A549 (cell line): ENCODE data around the gene SRSF4. TPM values are rescaled to one million over a fixed set of nuclear protein-coding genes. Genes with fewer than 3 reads are reported as not detected.

Experiments used
- ATAC-seq, 2 experiments: fragments of 200-7000 bp in 1 of 2; fragments of >200 bp in 1 of 2; cut with Nextera tagmentation in 1 of 2; cut with Tn5 transposase in 1 of 2; 3 replicates each; pipeline versions ENCODE4 v1.8.0 to v1.9.1; 2018 to 2020; ENCODE audit warnings: mild to moderate bottlenecking in 1 of 2, moderate library complexity in 1 of 2
- CTCF ChIA-PET: fragments of 300-600 bp; sonication (Branson Sonifier 250); formaldehyde crosslinking; extraction: SDS; loops from one replicate; lab custom pipeline; 2021; ENCODE audit warnings: antibody characterized with exemption, inconsistent platforms; lab: Yijun Ruan, JAX
- POLR2A ChIA-PET: fragments of 350-600 bp; formaldehyde crosslinking; extraction: SDS; loops from one replicate; lab custom pipeline; 2021; ENCODE audit warnings: antibody characterized with exemption, inconsistent platforms; lab: Yijun Ruan, JAX
- DNase-seq, 2 experiments: peaks; one replicate each; pipeline versions ENCODE4 v3.0.0 to v3.0.0-alpha.2; 2011 to 2016; ENCODE audit warnings: low read depth in 1 of 2, low spot score in 1 of 2
- FAIRE-seq: peaks from 2 replicates; lab custom pipeline; 2011; peaks lifted over from hg19 to GRCh38; lab: Jason Lieb, UNC
- H3K27ac ChIP-seq, 2 experiments: fragments of >200 bp; sonication (Bioruptor Twin); formaldehyde crosslinking; 3 replicates each; pipeline ENCODE4 v1.5.1; 2016 to 2017
- H3K4me1 ChIP-seq: fragments of >200 bp; sonication (Bioruptor Twin); formaldehyde crosslinking; 3 replicates; pipeline ENCODE4 v1.6.1; 2016
- H3K4me2 ChIP-seq: fragments of >200 bp; sonication (Bioruptor Twin); formaldehyde crosslinking; 3 replicates; pipeline ENCODE4 v1.6.1; 2016
- H3K4me3 ChIP-seq: fragments of >200 bp; sonication (Bioruptor Twin); formaldehyde crosslinking; 3 replicates; pipeline ENCODE4 v1.5.1; 2016
- H3K9me3 ChIP-seq: fragments of >200 bp; sonication (Bioruptor Twin); formaldehyde crosslinking; 3 replicates; pipeline ENCODE4 v1.6.1; 2016
- BHLHE40 ChIP-seq: IDR thresholded peaks from 2 replicates; pipeline ENCODE4 v1.6.1; 2012; ENCODE audit warnings: low read depth, low read length, inconsistent platforms
- CBX8 ChIP-seq: fragments of 200-600 bp; sonication (generic); IDR thresholded peaks from 2 replicates; pipeline ENCODE4 v1.6.1; 2016
- CEBPB ChIP-seq, 2 experiments: fragments of >200 bp in 1 of 2; sonication (Bioruptor Twin) in 1 of 2; formaldehyde crosslinking in 1 of 2; IDR thresholded peaks; 2 replicates each; pipeline ENCODE4 v1.6.1; 2012 to 2016
- CHD2 ChIP-seq: fragments of 150-350 bp; IDR thresholded peaks from 2 replicates; pipeline ENCODE4 v1.6.1; 2014; ENCODE audit warnings: low read length; ENCODE audit not compliant: partially characterized antibody
- EHMT2 ChIP-seq: fragments of 200-600 bp; sonication (generic); IDR thresholded peaks from 2 replicates; pipeline ENCODE4 v1.6.1; 2016; ENCODE audit warnings: antibody characterized with exemption, low read depth, mild to moderate bottlenecking, moderate library complexity
- EP300 ChIP-seq, 2 experiments: fragments of >200 bp; sonication (Bioruptor Twin); formaldehyde crosslinking; IDR thresholded peaks; 2 replicates in 1 of 2; 3 replicates in 1 of 2; pipeline ENCODE4 v1.6.1; 2016 to 2017
- ESRRA ChIP-seq: fragments of 150-350 bp; IDR thresholded peaks from 2 replicates; pipeline ENCODE4 v1.6.1; 2014; ENCODE audit warnings: mild to moderate bottlenecking, low read length, borderline replicate concordance
- FOSB ChIP-seq: fragments of 250-450 bp; sonication (Bioruptor Pico); IDR thresholded peaks from 2 replicates; pipeline ENCODE4 v1.5.0; 2020; ENCODE audit warnings: mild to moderate bottlenecking, moderate library complexity
- FOXS1 ChIP-seq: fragments of 250-450 bp; sonication (Bioruptor Pico); IDR thresholded peaks from 2 replicates; pipeline ENCODE4 v1.5.0; 2020; ENCODE audit warnings: mild to moderate bottlenecking, moderate library complexity
- GATA3 ChIP-seq: IDR thresholded peaks from 2 replicates; pipeline ENCODE4 v1.6.1; 2012; ENCODE audit warnings: borderline replicate concordance
- HEYL ChIP-seq: fragments of 250-450 bp; sonication (Bioruptor Pico); IDR thresholded peaks from 2 replicates; pipeline ENCODE4 v1.8.0; 2021; ENCODE audit warnings: mild to moderate bottlenecking, moderate library complexity
- HOXA7 ChIP-seq: fragments of 250-450 bp; sonication (Bioruptor Pico); IDR thresholded peaks from 2 replicates; pipeline ENCODE4 v1.5.0; 2020; ENCODE audit warnings: mild to moderate bottlenecking, moderate library complexity
- HOXB5 ChIP-seq: fragments of 250-450 bp; sonication (Bioruptor Pico); IDR thresholded peaks from 2 replicates; pipeline ENCODE4 v1.5.0; 2020; ENCODE audit warnings: mild to moderate bottlenecking, moderate library complexity
- JUN ChIP-seq, 2 experiments: fragments of >200 bp; sonication (Bioruptor Twin); formaldehyde crosslinking; IDR thresholded peaks; 2 replicates in 1 of 2; 3 replicates in 1 of 2; pipeline ENCODE4 v1.6.1; 2016 to 2017
- KDM5A ChIP-seq: fragments of 200-600 bp; sonication (generic); IDR thresholded peaks from 2 replicates; pipeline ENCODE4 v1.6.1; 2016; ENCODE audit warnings: antibody characterized with exemption, mild to moderate bottlenecking
- MAFK ChIP-seq: fragments of 450-650 bp; IDR thresholded peaks from 2 replicates; pipeline ENCODE4 v1.6.1; 2014; ENCODE audit not compliant: partially characterized antibody
- POLR2A ChIP-seq: IDR thresholded peaks from 2 replicates; pipeline ENCODE4 v1.6.1; 2012; ENCODE audit warnings: mild to moderate bottlenecking, low read length
- RAD21 ChIP-seq, 2 experiments: fragments of >200 bp in 1 of 2; sonication (Bioruptor Twin) in 1 of 2; formaldehyde crosslinking in 1 of 2; IDR thresholded peaks in 1 of 2; conservative IDR thresholded peaks in 1 of 2; 2 replicates in 1 of 2; 3 replicates in 1 of 2; pipeline ENCODE4 v1.6.1; 2012 to 2018; ENCODE audit warnings: inconsistent platforms in 1 of 2
- RCOR1 ChIP-seq: fragments of 150-350 bp; IDR thresholded peaks from 2 replicates; pipeline ENCODE4 v1.6.1; 2014; ENCODE audit warnings: antibody characterized with exemption, low read length, low read depth
- ZC3H11A ChIP-seq: fragments of 450-650 bp; IDR thresholded peaks from 2 replicates; pipeline ENCODE4 v1.6.1; 2014; ENCODE audit warnings: antibody characterized with exemption, mild to moderate bottlenecking
- ZNF302 ChIP-seq: fragments of 250-450 bp; sonication (Bioruptor Pico); IDR thresholded peaks from 2 replicates; pipeline ENCODE4 v1.9.0; 2021; ENCODE audit warnings: inconsistent platforms, mild to moderate bottlenecking, moderate library complexity
- WGBS: methylation state at CpG from one replicate; pipeline ENCODE4 v1.1.6; 2017; ENCODE audit errors: missing lambda C conversion rate; 5-methylcytosine and 5-hydroxymethylcytosine counted together
- polyA plus RNA-seq, 4 experiments: library from polyadenylated mRNA; depleted of rRNA in 3 of 4; stranded (reverse); fragments of >200 nt; fragmentation: RNase III in 1 of 4; extraction: RNeasy Plus Mini Kit Qiagen cat#74134 plus additional on column Dnase treatment in 1 of 4; gene quantifications; 2 replicates in 3 of 4; 3 replicates in 1 of 4; pipeline ENCODE4 v1.2.3, GENCODE V29; 2011 to 2017
- TF ChIP-seq, protein P1 (sequence below): IDR thresholded peaks from 2 replicates; pipeline ENCODE4 v1.6.1; 2012; ENCODE audit warnings: low read depth, borderline replicate concordance
- TF ChIP-seq, protein P2 (sequence below): fragments of >200 bp; sonication (Bioruptor Twin); formaldehyde crosslinking; IDR thresholded peaks from 3 replicates; pipeline ENCODE4 v1.5.1; 2016
- TF ChIP-seq, protein P3 (sequence below): fragments of 450-650 bp; IDR thresholded peaks from 2 replicates; pipeline ENCODE4 v1.6.1; 2014; ENCODE audit warnings: antibody characterized with exemption
- TF ChIP-seq, protein P4 (sequence below): fragments of 150-350 bp; IDR thresholded peaks from 2 replicates; pipeline ENCODE4 v1.6.1; 2014; ENCODE audit warnings: low read depth, mild to moderate bottlenecking, low read length
- TF ChIP-seq, protein P5 (sequence below): fragments of >200 bp; sonication (Bioruptor Twin); formaldehyde crosslinking; IDR thresholded peaks from 2 replicates; pipeline ENCODE4 v1.6.1; 2016
- TF ChIP-seq, protein P6 (sequence below): IDR thresholded peaks from 2 replicates; pipeline ENCODE4 v1.6.1; 2012
- TF ChIP-seq, protein P7 (sequence below): fragments of 200-600 bp; sonication (generic); IDR thresholded peaks from 2 replicates; pipeline ENCODE4 v1.6.1; 2016; ENCODE audit warnings: antibody characterized with exemption, mild to moderate bottlenecking, moderate library complexity

SRSF4 gene
- polyA plus RNA-seq, 2 of the 4 experiments (the other 2 are of a cell fraction) = 45.6 to 64.5 TPM

DNA sequence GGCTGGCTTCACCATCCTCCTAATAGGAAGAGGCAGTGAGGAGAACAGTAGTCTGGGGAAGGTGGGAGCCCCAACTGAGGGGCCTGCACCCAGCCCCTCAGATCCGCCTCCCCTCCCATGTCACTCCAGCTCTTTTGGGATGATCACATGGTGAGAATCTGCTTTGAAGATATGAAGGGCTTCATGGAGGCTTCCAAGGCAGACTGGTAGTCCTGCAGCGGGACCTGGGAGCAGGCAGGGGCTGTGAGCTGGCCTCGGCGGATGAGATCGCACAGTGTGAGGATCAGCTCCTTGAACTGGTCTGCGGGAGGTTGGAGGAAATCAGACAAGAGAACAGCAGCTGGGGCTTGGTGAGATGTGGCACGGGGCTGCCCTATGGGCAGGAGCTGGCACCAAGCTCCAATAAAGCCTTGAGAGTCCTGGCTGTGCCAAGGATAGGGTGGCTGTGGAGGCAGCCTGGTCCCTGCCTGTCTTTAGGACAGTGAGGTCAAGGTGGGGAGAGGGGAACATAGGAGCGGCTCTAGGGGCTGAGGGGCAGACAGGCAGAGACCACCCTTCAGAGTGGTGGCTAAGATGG is 12.3 kb upstream of the SRSF4 start:
- no peak for FAIRE-seq
- POLR2A ChIA-PET = interaction anchor here (0.9 kb wide), 1 partner anchor 12 kb away, joined by 3 read pairs; the partner anchor contains the start of gene SRSF4
- TF ChIP-seq ZNF302 (CRISPR knock-in tag) (no peak), BHLHE40 (no peak), FOXS1 (CRISPR knock-in tag) (no peak), CBX8 (no peak), EP300 (IDR thresholded peaks at IDR 0.05) (no peak), RAD21 (conservative IDR thresholded peaks at IDR 0.05 in 1 of 2, IDR thresholded peaks at IDR 0.05 in 1 of 2) (no peak), FOSB (CRISPR knock-in tag) (no peak), MAFK (no peak), EHMT2 (no peak), ESRRA (no peak), HOXB5 (CRISPR knock-in tag) (no peak), POLR2A (no peak), HOXA7 (CRISPR knock-in tag) (no peak), KDM5A (no peak), CEBPB (IDR thresholded peaks at IDR 0.05) (no peak), CHD2 (no peak)
- TF ChIP-seq, protein P1, sequence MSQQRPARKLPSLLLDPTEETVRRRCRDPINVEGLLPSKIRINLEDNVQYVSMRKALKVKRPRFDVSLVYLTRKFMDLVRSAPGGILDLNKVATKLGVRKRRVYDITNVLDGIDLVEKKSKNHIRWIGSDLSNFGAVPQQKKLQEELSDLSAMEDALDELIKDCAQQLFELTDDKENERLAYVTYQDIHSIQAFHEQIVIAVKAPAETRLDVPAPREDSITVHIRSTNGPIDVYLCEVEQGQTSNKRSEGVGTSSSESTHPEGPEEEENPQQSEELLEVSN = no peak
- TF ChIP-seq, protein P2, sequence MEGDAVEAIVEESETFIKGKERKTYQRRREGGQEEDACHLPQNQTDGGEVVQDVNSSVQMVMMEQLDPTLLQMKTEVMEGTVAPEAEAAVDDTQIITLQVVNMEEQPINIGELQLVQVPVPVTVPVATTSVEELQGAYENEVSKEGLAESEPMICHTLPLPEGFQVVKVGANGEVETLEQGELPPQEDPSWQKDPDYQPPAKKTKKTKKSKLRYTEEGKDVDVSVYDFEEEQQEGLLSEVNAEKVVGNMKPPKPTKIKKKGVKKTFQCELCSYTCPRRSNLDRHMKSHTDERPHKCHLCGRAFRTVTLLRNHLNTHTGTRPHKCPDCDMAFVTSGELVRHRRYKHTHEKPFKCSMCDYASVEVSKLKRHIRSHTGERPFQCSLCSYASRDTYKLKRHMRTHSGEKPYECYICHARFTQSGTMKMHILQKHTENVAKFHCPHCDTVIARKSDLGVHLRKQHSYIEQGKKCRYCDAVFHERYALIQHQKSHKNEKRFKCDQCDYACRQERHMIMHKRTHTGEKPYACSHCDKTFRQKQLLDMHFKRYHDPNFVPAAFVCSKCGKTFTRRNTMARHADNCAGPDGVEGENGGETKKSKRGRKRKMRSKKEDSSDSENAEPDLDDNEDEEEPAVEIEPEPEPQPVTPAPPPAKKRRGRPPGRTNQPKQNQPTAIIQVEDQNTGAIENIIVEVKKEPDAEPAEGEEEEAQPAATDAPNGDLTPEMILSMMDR = no peak
- TF ChIP-seq, protein P3, sequence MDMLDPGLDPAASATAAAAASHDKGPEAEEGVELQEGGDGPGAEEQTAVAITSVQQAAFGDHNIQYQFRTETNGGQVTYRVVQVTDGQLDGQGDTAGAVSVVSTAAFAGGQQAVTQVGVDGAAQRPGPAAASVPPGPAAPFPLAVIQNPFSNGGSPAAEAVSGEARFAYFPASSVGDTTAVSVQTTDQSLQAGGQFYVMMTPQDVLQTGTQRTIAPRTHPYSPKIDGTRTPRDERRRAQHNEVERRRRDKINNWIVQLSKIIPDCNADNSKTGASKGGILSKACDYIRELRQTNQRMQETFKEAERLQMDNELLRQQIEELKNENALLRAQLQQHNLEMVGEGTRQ = no peak

DNA sequence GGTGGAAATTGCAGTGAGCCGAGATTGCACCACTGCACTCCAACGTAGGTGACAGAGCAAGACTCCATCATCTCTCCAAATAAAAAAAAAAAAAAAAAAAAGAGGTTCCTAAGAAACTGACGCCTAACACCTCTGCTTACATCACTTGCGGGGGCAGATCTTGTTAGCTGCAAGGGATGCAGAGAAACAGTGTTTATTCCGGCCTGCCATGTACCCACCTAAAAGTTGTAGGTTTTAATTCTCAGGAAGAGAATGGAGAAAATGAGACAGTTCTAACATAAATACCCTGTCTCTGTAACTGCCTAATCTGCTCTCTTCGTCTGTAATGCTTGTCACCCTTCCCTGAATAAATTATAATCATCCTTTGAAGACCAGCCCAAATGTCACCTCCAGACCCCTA is 9.0 kb upstream of the SRSF4 start:
- H3K4me2 ChIP-seq = no peak overlapping the region
- no peak overlapping the region for H3K27ac ChIP-seq
- H3K9me3 ChIP-seq = no peaks in the 10 kb centered on the region
- H3K4me3 ChIP-seq = no peak overlapping the region
- no peak for ATAC-seq
- DNase-seq = no peak
- POLR2A ChIA-PET = interaction anchor here (1.7 kb wide), 1 partner anchor 9 kb away, joined by 5 read pairs; the partner anchor contains the start of gene SRSF4
- no peak for FAIRE-seq
- CTCF ChIA-PET = interaction anchor here (0.7 to 0.9 kb wide), 2 partner anchors 12 to 155 kb away, joined by 4 read pairs; no protein-coding TSS in a partner anchor
- WGBS = 88% methylated on average over 6 of the region's 6 CpGs
- peaks cover 8% of the 10 kb centered on the region; the same call in 1 of the 3 replicates for H3K4me1 ChIP-seq
- no peak for TF ChIP-seq CHD2
- no peak for TF ChIP-seq RCOR1
- TF ChIP-seq, protein P4, sequence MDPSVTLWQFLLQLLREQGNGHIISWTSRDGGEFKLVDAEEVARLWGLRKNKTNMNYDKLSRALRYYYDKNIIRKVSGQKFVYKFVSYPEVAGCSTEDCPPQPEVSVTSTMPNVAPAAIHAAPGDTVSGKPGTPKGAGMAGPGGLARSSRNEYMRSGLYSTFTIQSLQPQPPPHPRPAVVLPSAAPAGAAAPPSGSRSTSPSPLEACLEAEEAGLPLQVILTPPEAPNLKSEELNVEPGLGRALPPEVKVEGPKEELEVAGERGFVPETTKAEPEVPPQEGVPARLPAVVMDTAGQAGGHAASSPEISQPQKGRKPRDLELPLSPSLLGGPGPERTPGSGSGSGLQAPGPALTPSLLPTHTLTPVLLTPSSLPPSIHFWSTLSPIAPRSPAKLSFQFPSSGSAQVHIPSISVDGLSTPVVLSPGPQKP = no peak
- no peak for TF ChIP-seq HOXB5 (CRISPR knock-in tag)
- no peak for TF ChIP-seq GATA3
- no peak for TF ChIP-seq HEYL (CRISPR knock-in tag)
- TF ChIP-seq, protein P5, sequence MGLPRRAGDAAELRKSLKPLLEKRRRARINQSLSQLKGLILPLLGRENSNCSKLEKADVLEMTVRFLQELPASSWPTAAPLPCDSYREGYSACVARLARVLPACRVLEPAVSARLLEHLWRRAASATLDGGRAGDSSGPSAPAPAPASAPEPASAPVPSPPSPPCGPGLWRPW = no peak
- no peak for TF ChIP-seq JUN (IDR thresholded peaks at IDR 0.05)
- no peak for TF ChIP-seq ZC3H11A
- no peak for TF ChIP-seq FOXS1 (CRISPR knock-in tag)
- TF ChIP-seq EHMT2 = no peak
- TF ChIP-seq, protein P1 = no peak
- TF ChIP-seq, protein P6, sequence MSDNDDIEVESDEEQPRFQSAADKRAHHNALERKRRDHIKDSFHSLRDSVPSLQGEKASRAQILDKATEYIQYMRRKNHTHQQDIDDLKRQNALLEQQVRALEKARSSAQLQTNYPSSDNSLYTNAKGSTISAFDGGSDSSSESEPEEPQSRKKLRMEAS = no peak
- TF ChIP-seq, protein P7, sequence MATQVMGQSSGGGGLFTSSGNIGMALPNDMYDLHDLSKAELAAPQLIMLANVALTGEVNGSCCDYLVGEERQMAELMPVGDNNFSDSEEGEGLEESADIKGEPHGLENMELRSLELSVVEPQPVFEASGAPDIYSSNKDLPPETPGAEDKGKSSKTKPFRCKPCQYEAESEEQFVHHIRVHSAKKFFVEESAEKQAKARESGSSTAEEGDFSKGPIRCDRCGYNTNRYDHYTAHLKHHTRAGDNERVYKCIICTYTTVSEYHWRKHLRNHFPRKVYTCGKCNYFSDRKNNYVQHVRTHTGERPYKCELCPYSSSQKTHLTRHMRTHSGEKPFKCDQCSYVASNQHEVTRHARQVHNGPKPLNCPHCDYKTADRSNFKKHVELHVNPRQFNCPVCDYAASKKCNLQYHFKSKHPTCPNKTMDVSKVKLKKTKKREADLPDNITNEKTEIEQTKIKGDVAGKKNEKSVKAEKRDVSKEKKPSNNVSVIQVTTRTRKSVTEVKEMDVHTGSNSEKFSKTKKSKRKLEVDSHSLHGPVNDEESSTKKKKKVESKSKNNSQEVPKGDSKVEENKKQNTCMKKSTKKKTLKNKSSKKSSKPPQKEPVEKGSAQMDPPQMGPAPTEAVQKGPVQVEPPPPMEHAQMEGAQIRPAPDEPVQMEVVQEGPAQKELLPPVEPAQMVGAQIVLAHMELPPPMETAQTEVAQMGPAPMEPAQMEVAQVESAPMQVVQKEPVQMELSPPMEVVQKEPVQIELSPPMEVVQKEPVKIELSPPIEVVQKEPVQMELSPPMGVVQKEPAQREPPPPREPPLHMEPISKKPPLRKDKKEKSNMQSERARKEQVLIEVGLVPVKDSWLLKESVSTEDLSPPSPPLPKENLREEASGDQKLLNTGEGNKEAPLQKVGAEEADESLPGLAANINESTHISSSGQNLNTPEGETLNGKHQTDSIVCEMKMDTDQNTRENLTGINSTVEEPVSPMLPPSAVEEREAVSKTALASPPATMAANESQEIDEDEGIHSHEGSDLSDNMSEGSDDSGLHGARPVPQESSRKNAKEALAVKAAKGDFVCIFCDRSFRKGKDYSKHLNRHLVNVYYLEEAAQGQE = no peak

More for the DNA sequence above, 12.3 kb upstream of the SRSF4 start:
- no peak overlapping the region for H3K4me2 ChIP-seq
- CTCF ChIA-PET = interaction anchor here (0.8 to 3.0 kb wide), 4 partner anchors 8 to 312 kb away, joined by 3 to 17 read pairs (median 4); partner anchors contain the start of gene SRSF4
- no peaks in the 10 kb centered on the region for H3K9me3 ChIP-seq
- DNase-seq (no peak), ATAC-seq (no peak)
- no peak overlapping the region for H3K4me3 ChIP-seq
- H3K4me1 ChIP-seq = peaks cover 6% of the 10 kb centered on the region; the same call in 1 of the 3 replicates
- WGBS = 90% methylated on average over 7 of the region's 8 CpGs
- no peak overlapping the region for H3K27ac ChIP-seq
